ENCODE measurements around the gene BCL11A. TPM values are rescaled to one million over a fixed set of nuclear protein-coding genes. Genes with fewer than 3 reads are reported as not detected.

The BCL11A gene
- polyA plus RNA-seq, 1 experiment, result 0.60 TPM

GRCh38 chr2:60596411-60596810, 43.0 kb upstream of the BCL11A start:
- H3K4me3 ChIP-seq (ENCODE audit: low read depth, low read length), result no peak overlapping the region
- no peaks in the 10 kb centered on the region for H3K36me3 ChIP-seq (ENCODE audit: control insufficient read depth, insufficient read depth, low read length)
- 0 out of 2 replicates have a peak, but pooled peaks cover 1% of the 10 kb centered on the region for H3K27me3 ChIP-seq (ENCODE audit: control insufficient read depth, insufficient read depth, low read length)
- CTCF ChIA-PET, result interaction anchor here (1.5 kb wide), 1 partner anchor 15 kb away, joined by 4 read pairs; no protein-coding TSS in a partner anchor
- DNase-seq (ENCODE audit: low read depth), result no peak
- TF ChIP-seq CTCF (IDR thresholded peaks at IDR 0.05; ENCODE audit: insufficient read depth, low read depth, low read length), result no peak
- POLR2A ChIA-PET, result no interaction called here

- CTCF ChIA-PET, result interaction anchor here (1.5 kb wide), 1 partner anchor 14 kb away, joined by 4 read pairs; no protein-coding TSS in a partner anchor
- POLR2A ChIA-PET, result no interaction called here
- no peak for DNase-seq (ENCODE audit: low read depth)
- TF ChIP-seq CTCF (IDR thresholded peaks at IDR 0.05; ENCODE audit: insufficient read depth, low read depth, low read length), result no peak
- Histone ChIP-seq H3K4me3 (ENCODE audit: low read depth, low read length) (no peak overlapping the region), H3K36me3 (ENCODE audit: control insufficient read depth, insufficient read depth, low read length) (no peaks in the 10 kb centered on the region), H3K27me3 (ENCODE audit: control insufficient read depth, insufficient read depth, low read length) (0 out of 2 replicates have a peak, but pooled peaks cover 1% of the 10 kb centered on the region)
Measured at GRCh38 chr2:60595953-60596352, 42.5 kb upstream of the BCL11A start.

- no peak for DNase-seq (ENCODE audit: low read depth)
- POLR2A ChIA-PET, result no interaction called here
- no peaks in the 10 kb centered on the region for H3K36me3 ChIP-seq (ENCODE audit: control insufficient read depth, insufficient read depth, low read length)
- TF ChIP-seq CTCF (IDR thresholded peaks at IDR 0.05; ENCODE audit: insufficient read depth, low read depth, low read length), result no peak
- no peaks in the 10 kb centered on the region; the same call in 1 of the 2 replicates for H3K27me3 ChIP-seq (ENCODE audit: control insufficient read depth, insufficient read depth, low read length)
- H3K4me3 ChIP-seq (ENCODE audit: low read depth, low read length), result no peak overlapping the region
- CTCF ChIA-PET, result no interaction called here
Measured at GRCh38 chr2:60589104-60589503, 35.6 kb upstream of the BCL11A start.

GRCh38 chr2:60586081-60586480, 32.6 kb upstream of the BCL11A start:
- CTCF ChIA-PET, result interaction anchor here (0.6 to 2.2 kb wide), 3 partner anchors 19 to 1561 kb away, joined by 3 to 8 read pairs (median 4); no protein-coding TSS in a partner anchor
- POLR2A ChIA-PET, result no interaction called here
- no peak for DNase-seq (ENCODE audit: low read depth)
- Histone ChIP-seq H3K4me3 (ENCODE audit: low read depth, low read length) (no peak overlapping the region), H3K27me3 (ENCODE audit: control insufficient read depth, insufficient read depth, low read length) (no peaks in the 10 kb centered on the region; the same call in 1 of the 2 replicates), H3K36me3 (ENCODE audit: control insufficient read depth, insufficient read depth, low read length) (no peaks in the 10 kb centered on the region)
- TF ChIP-seq CTCF (IDR thresholded peaks at IDR 0.05; ENCODE audit: insufficient read depth, low read depth, low read length), result no peak

- Histone ChIP-seq H3K4me3 (ENCODE audit: low read depth, low read length) (no peak overlapping the region), H3K27me3 (ENCODE audit: control insufficient read depth, insufficient read depth, low read length) (peaks cover under 1% of the 10 kb centered on the region; the same call in 1 of the 2 replicates), H3K36me3 (ENCODE audit: control insufficient read depth, insufficient read depth, low read length) (no peaks in the 10 kb centered on the region)
- ChIA-PET POLR2A (no interaction called here), CTCF (interaction anchor here (1.4 to 2.2 kb wide), 2 partner anchors 25 to 1560 kb away, joined by 4 to 8 read pairs; no protein-coding TSS in a partner anchor)
- no peak for DNase-seq (ENCODE audit: low read depth)
- no peak for TF ChIP-seq CTCF (IDR thresholded peaks at IDR 0.05; ENCODE audit: insufficient read depth, low read depth, low read length)
Measured at GRCh38 chr2:60585276-60585675, 31.8 kb upstream of the BCL11A start.
